Stimulated activated CD8-positive, alpha-beta memory T cell treated with anti-CD3 and anti-CD28 coated beads, Interleukin-15, amount 100 ng/mL, for 48 hours (primary cell): Measurements from ENCODE around the gene MRPS5.
"Not testable (repeated sequence)": the region's sequence is repeated elsewhere in the genome, so short reads cannot be mapped to it uniquely, and the experiment has no call there.

ENCODE experiments used
- DNase-seq, 2 donors: peaks; one replicate each; pipeline ENCODE4 v3.0.0-alpha.2; 2020; ENCODE audit warnings: low read depth in 2 of 2

MRPS5 gene

GRCh38 chr2:95047629-95048510 lies 73.7 kb downstream of the MRPS5 start:
- DNase-seq, result no peak

DNA sequence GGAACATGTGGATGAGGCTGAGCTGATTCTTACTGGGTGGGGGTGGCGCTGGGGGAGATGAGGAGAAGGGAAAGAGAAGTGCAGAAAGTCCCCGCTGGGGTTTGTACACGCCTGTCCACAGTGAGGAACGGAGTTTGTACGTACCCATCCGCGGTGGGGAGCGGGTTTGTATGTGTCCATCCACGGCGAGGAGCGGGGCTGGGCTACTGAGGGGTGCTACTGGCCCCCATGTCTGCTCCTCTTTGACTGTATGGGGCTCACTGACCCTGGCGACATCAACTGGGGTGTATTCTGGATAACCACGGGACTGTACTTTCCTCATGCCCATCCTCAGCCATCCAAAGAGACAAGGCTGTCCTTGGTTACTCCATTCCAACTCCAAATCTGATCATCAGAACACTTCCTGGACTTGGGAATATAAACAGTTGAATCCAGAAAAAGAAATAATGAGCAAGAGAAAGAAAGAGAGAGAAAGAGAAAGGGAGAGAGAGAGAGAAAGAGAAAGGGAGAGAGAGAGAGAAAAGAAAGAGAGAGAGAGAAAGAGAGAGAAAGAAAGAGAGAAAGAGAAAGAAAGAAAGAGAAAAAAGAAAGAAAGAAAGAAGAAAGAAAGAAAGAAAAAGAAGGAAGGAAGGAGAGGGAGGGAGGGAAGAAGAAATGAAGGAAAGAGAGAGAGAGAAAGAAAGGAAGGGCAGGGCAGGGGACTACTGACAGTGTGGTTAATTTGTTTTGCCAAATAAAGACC lies 75.1 kb downstream of the MRPS5 start:
- DNase-seq, result no peak

DNA sequence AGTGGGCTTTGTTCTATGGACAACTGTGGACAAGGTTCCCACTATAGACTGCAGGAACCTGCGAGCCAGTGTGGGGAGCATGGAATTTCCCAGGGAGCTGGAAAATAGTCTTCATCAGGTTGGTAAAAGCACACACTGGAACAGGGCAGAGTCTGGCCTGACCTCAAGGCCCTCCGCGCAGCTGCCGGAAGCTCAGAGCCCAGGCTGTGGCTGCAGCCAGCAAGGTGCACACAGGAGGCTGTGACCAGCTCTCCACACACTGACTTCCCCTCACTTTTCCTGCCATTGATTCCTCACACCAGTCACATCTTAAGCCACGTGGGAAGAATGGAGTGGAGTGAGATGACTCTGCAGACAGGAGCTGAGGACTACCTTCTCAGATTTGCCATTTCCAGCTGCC lies 77.0 kb downstream of the MRPS5 start:
- DNase-seq, result no peak

- DNase-seq, result peak in 1 of 2 donors; percentile 23
These were observed 78.1 kb downstream of the MRPS5 start for GRCh38 chr2:95043300-95044093.

- no peak for DNase-seq
These were observed 78.9 kb downstream of the MRPS5 start for GRCh38 chr2:95042472-95043271.

DNA sequence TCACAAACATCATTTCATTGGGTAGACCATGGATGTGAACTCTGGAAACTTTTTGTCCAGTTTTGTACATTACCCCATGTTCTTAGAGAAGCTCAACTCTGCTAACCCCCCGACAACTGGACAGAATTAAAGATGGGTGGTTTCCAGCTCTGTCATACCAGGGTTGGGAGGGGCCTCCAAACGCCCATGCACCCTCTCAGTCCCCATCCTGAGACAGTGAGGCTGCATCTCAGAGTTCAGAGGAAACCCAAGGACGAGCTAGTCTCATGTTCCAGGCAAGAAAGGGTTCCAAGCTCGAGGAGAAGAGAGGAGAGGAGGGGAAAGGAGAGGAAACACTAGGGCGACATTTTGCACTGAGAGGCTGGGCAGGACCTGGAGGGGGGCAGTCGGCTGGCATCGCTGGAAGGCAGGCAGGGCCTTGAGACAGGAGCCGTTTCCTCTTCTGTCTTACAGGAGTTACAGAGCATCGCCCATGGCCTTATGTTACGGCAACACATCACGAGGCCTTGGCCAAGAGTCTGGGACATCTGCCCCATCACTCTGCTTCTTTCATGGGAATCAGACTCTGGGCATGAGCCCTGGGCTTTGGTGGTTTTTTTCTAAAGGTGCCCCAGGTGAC lies 79.7 kb downstream of the MRPS5 start:
- DNase-seq, result no peak

GRCh38 chr2:95041060-95041823 lies 80.4 kb downstream of the MRPS5 start:
- DNase-seq, result no peak

GRCh38 chr2:95040426-95040825 lies 81.2 kb downstream of the MRPS5 start:
- DNase-seq, result no peak

GRCh38 chr2:95039978-95040377 lies 81.6 kb downstream of the MRPS5 start:
- no peak for DNase-seq

DNA sequence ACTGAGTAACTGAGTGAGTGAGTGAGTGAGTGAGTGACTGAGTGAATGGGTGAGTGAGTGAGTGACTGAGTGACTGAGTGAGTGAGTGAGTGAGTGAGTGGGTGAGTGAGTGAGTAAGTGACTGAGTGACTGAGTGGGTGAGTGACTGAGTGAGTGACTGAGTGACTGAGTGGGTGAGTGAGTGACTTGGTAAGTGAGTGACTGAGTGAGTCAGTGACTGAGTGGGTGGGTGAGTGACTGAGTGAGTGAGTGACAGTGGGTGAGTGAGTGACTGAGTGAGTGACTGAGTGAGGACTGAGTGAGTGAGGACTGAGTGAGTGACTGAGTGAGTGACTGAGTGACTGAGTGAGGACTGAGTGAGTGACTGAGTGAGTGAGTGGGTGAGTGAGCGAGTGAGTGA lies 82.2 kb downstream of the MRPS5 start:
- peak in 1 of 2 donors; percentile 21 for DNase-seq

DNA sequence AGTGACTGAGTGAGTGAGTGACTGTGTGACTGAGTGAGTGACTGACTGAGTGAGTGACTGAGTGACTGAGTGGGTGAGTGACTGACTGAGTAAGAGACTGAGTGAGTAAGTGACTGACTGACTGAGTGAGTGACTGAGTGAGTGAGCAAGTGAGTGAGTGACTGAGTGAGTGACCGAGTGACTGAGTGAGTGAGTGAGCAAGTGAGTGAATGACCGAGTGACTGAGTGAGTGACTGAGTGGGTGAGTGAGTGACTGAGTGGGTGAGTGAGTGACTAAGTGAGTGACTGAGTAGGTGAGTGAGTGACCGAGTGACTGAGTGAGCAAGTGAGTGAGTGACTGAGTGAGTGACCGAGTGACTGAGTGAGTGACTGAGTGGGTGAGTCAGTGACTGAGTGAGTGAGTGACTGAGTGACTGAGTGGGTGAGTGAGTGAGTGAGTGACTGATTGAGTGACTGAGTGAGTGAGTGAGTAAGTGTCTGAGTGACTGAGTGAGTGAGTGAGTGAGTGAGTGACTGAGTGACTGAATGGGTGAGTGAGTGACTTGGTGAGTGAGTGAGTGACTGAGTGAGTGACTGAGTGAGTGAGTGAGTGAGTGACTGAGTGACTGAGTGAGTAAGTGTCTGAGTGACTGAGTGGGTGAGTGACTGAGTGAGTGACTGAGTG lies 82.8 kb downstream of the MRPS5 start:
- no peak for DNase-seq

GRCh38 chr2:95037841-95038585 lies 83.6 kb downstream of the MRPS5 start:
- not testable (repeated sequence) for DNase-seq

- DNase-seq, result no peak
These were observed 84.2 kb downstream of the MRPS5 start for GRCh38 chr2:95037384-95037839.

- no peak for DNase-seq
These were observed 84.8 kb downstream of the MRPS5 start for GRCh38 chr2:95036596-95037383.
